Common myeloid progenitor, CD34-positive (primary cell): Measurements from ENCODE around the gene PFKM.

Experiments used
- CTCF ChIA-PET: fragments of 350-600 bp; sonication (Branson Sonifier 250); formaldehyde crosslinking; loops from one replicate; lab custom pipeline; 2021; ENCODE audit warnings: antibody characterized with exemption; lab: Charles Lee
- POLR2A ChIA-PET: fragments of 350-600 bp; sonication (Branson Sonifier 250); formaldehyde crosslinking; loops from one replicate; lab custom pipeline; 2021; ENCODE audit warnings: antibody characterized with exemption; lab: Charles Lee
- DNase-seq, 3 donors: peaks; one replicate each; pipeline versions ENCODE4 v3.0.0 to v3.0.0-alpha.2; 2013
- H3K27ac ChIP-seq, 2 experiments: 1 replicate in 1 of 2; 2 replicates in 1 of 2; pipeline ENCODE4 v1.7.0; 2013; ENCODE audit warnings: inconsistent platforms in 2 of 2, low read length in 2 of 2, mild to moderate bottlenecking in 2 of 2, low read depth in 1 of 2, moderate library complexity in 1 of 2; ENCODE audit not compliant: severe bottlenecking in 2 of 2, insufficient read depth in 1 of 2, poor library complexity in 1 of 2
- H3K27me3 ChIP-seq, 5 experiments: replicated peaks in 2 of 5; 1 replicate in 3 of 5; 2 replicates in 2 of 5; pipeline versions ENCODE4 v1.6.1 to v1.7.0; 2013; ENCODE audit warnings: low read length in 4 of 5, mild to moderate bottlenecking in 2 of 5, moderate library complexity in 2 of 5, inconsistent platforms in 1 of 5; ENCODE audit not compliant: insufficient read depth in 5 of 5, control insufficient read depth in 4 of 5
- H3K36me3 ChIP-seq, 4 experiments: 1 replicate in 2 of 4; 2 replicates in 2 of 4; pipeline versions ENCODE4 v1.6.1 to v1.7.0; 2013; ENCODE audit warnings: low read length in 3 of 4, control low read depth in 1 of 4, mild to moderate bottlenecking in 1 of 4; ENCODE audit not compliant: control insufficient read depth in 4 of 4, insufficient read depth in 4 of 4
- H3K4me1 ChIP-seq, 4 experiments: 1 replicate in 3 of 4; 2 replicates in 1 of 4; pipeline versions ENCODE4 v1.6.1 to v1.7.1; 2013; ENCODE audit warnings: low read length in 3 of 4, mild to moderate bottlenecking in 3 of 4, control low read depth in 1 of 4, inconsistent platforms in 1 of 4, moderate library complexity in 1 of 4; ENCODE audit not compliant: control insufficient read depth in 4 of 4, insufficient read depth in 4 of 4; ENCODE audit errors: control extremely low read depth in 1 of 4
- H3K4me3 ChIP-seq, 7 experiments: 1 replicate in 4 of 7; 2 replicates in 3 of 7; pipeline versions ENCODE4 v1.5.1 to v1.7.0; 2013; ENCODE audit warnings: mild to moderate bottlenecking in 7 of 7, low read length in 6 of 7, moderate library complexity in 6 of 7, inconsistent platforms in 2 of 7, low read depth in 2 of 7, control low read depth in 1 of 7; ENCODE audit not compliant: insufficient read depth in 4 of 7, control insufficient read depth in 1 of 7; ENCODE audit errors: extremely low read depth in 1 of 7
- H3K9me3 ChIP-seq, 5 experiments: 1 replicate in 4 of 5; 2 replicates in 1 of 5; pipeline versions ENCODE4 v1.6.1 to v1.7.1; 2013; ENCODE audit warnings: low read length in 4 of 5, mild to moderate bottlenecking in 2 of 5, inconsistent platforms in 1 of 5, low read depth in 1 of 5, moderate library complexity in 1 of 5; ENCODE audit not compliant: control insufficient read depth in 4 of 5, insufficient read depth in 2 of 5; ENCODE audit errors: control extremely low read depth in 1 of 5
- WGBS: methylation state at CpG from one replicate; pipeline ENCODE4 v1.1.5; 2013; ENCODE audit not compliant: insufficient coverage; 5-methylcytosine and 5-hydroxymethylcytosine counted together

Gene PFKM

GRCh38 chr12:48160807-48161206 is 41.6 kb downstream of the PFKM start:
- H3K27ac ChIP-seq: peak overlapping the region; percentile 41 to 79
- no peaks in the 10 kb centered on the region for H3K9me3 ChIP-seq
- no peaks in the 10 kb centered on the region for H3K27me3 ChIP-seq
- ChIA-PET CTCF (interaction anchor here (0.9 to 3.7 kb wide), 6 partner anchors 8 to 76 kb away, joined by 3 to 24 read pairs (median 4); no protein-coding TSS in a partner anchor), POLR2A (interaction anchor here (0.7 to 0.8 kb wide), 2 partner anchors 54 to 1081 kb away, joined by 3 to 4 read pairs; partner anchors contain the start of gene AMIGO2)
- peak; percentile 93 to 98 (median 97) for DNase-seq
- peaks cover 26 to 46% (median 45%) of the 10 kb centered on the region in 4 experiments for H3K4me1 ChIP-seq
- no peaks in the 10 kb centered on the region for H3K36me3 ChIP-seq
- peak overlapping the region in 1 of 7 experiments; percentile 12 for H3K4me3 ChIP-seq
- no CpG with 5 or more reads among the region's 2 CpGs for WGBS

GRCh38 chr12:48163150-48163747 is 44.1 kb downstream of the PFKM start:
- H3K36me3 ChIP-seq: no peaks in the 10 kb centered on the region
- peaks cover 13 to 32% (median 30%) of the 10 kb centered on the region in 4 experiments for H3K4me1 ChIP-seq
- CTCF ChIA-PET: interaction anchor here (0.7 to 4.2 kb wide), 11 partner anchors 10 to 280 kb away, joined by 3 to 57 read pairs (median 5); partner anchors contain the start of genes CCDC184 and PFKM
- H3K9me3 ChIP-seq: no peaks in the 10 kb centered on the region
- no peak for DNase-seq
- POLR2A ChIA-PET: no interaction called here
- no peaks in the 10 kb centered on the region for H3K27me3 ChIP-seq
- 70% methylated on average over 2 of the region's 5 CpGs for WGBS
- H3K4me3 ChIP-seq: no peak overlapping the region
- no peak overlapping the region for H3K27ac ChIP-seq

GRCh38 chr12:48164451-48164850 is 45.3 kb downstream of the PFKM start:
- no peak for DNase-seq
- Histone ChIP-seq H3K27me3 (no peaks in the 10 kb centered on the region), H3K36me3 (no peaks in the 10 kb centered on the region), H3K27ac (no peak overlapping the region), H3K9me3 (no peaks in the 10 kb centered on the region), H3K4me1 (peaks cover 13 to 25% (median 24%) of the 10 kb centered on the region in 4 experiments), H3K4me3 (no peak overlapping the region)
- ChIA-PET CTCF (interaction anchor here (1.0 to 4.2 kb wide), 15 partner anchors 15 to 281 kb away, joined by 3 to 57 read pairs (median 5); partner anchors contain the start of genes CCDC184 and PFKM), POLR2A (no interaction called here)
- WGBS: 90% methylated on average over 1 of the region's 2 CpGs

GRCh38 chr12:48165089-48165981 is 46.2 kb downstream of the PFKM start:
- ChIA-PET POLR2A (no interaction called here), CTCF (interaction anchor here (0.9 to 4.2 kb wide), 18 partner anchors 11 to 282 kb away, joined by 3 to 57 read pairs (median 4); partner anchors contain the start of gene SENP1)
- WGBS: no CpG with 5 or more reads among the region's 2 CpGs
- DNase-seq: peak; percentile 78 to 91 (median 84)
- H3K4me1 ChIP-seq: peaks cover 10 to 18% (median 16%) of the 10 kb centered on the region in 4 experiments
- H3K36me3 ChIP-seq: no peaks in the 10 kb centered on the region
- H3K9me3 ChIP-seq: no peaks in the 10 kb centered on the region
- H3K4me3 ChIP-seq: no peak overlapping the region
- H3K27ac ChIP-seq: no peak overlapping the region
- no peaks in the 10 kb centered on the region for H3K27me3 ChIP-seq

- Histone ChIP-seq H3K27ac (no peak overlapping the region), H3K27me3 (no peaks in the 10 kb centered on the region), H3K36me3 (no peaks in the 10 kb centered on the region), H3K4me1 (no peaks in the 10 kb centered on the region), H3K9me3 (no peaks in the 10 kb centered on the region), H3K4me3 (no peak overlapping the region)
- 97% methylated on average over 19 of the region's 19 CpGs for WGBS
- CTCF ChIA-PET: interaction anchor here (1.0 to 1.4 kb wide), 4 partner anchors 8 to 86 kb away, joined by 3 to 6 read pairs (median 3); no protein-coding TSS in a partner anchor
- DNase-seq: no peak
- POLR2A ChIA-PET: no interaction called here
These were observed 49.8 kb downstream of the PFKM start for GRCh38 chr12:48169011-48169410.

GRCh38 chr12:48175613-48176416 is 56.7 kb downstream of the PFKM start:
- Histone ChIP-seq H3K4me3 (peak overlapping the region in 2 of 7 experiments; percentile 39 to 42), H3K4me1 (peaks cover 0 to 6% (median 1%) of the 10 kb centered on the region in 4 experiments), H3K9me3 (no peaks in the 10 kb centered on the region), H3K27ac (no peak overlapping the region), H3K27me3 (peaks cover 0 to 5% (median 1%) of the 10 kb centered on the region in 5 experiments), H3K36me3 (no peaks in the 10 kb centered on the region)
- WGBS: no CpG with 5 or more reads among the region's 3 CpGs
- ChIA-PET POLR2A (no interaction called here), CTCF (interaction anchor here (1.3 to 3.0 kb wide), 4 partner anchors 9 to 90 kb away, joined by 3 to 14 read pairs (median 4); no protein-coding TSS in a partner anchor)
- DNase-seq: no peak
